CD8-positive, alpha-beta memory T cell (primary cell): ENCODE data around the gene PIGN. TPM values are rescaled to one million over a fixed set of nuclear protein-coding genes. Genes with fewer than 3 reads are reported as not detected.

ENCODE experiments used
- CTCF ChIA-PET: fragments of 350-600 bp; sonication (Branson Sonifier 250); formaldehyde crosslinking; loops from one replicate; lab custom pipeline; 2021; ENCODE audit warnings: antibody characterized with exemption; lab: Charles Lee
- POLR2A ChIA-PET: fragments of 350-600 bp; sonication (Branson Sonifier 250); formaldehyde crosslinking; loops from one replicate; lab custom pipeline; 2021; ENCODE audit warnings: antibody characterized with exemption; lab: Charles Lee
- DNase-seq, 5 donors: peaks; one replicate each; pipeline versions ENCODE4 v3.0.0 to v3.0.0-alpha.2; 2020 to 2022; ENCODE audit warnings: mixed read lengths in 1 of 5
- H3K27ac ChIP-seq: one replicate; pipeline ENCODE4 v1.7.0; 2013; ENCODE audit warnings: low read depth, mild to moderate bottlenecking, low read length, moderate library complexity
- H3K27me3 ChIP-seq: 2 replicates; pipeline ENCODE4 v1.7.0; 2013; ENCODE audit warnings: low read length, mild to moderate bottlenecking; ENCODE audit not compliant: insufficient read depth, poor library complexity, severe bottlenecking
- H3K36me3 ChIP-seq: 2 replicates; pipeline ENCODE4 v1.7.0; 2013; ENCODE audit warnings: mild to moderate bottlenecking, low read length, moderate library complexity; ENCODE audit not compliant: insufficient read depth
- H3K4me1 ChIP-seq: 2 replicates; pipeline ENCODE4 v1.7.0; 2013; ENCODE audit warnings: mild to moderate bottlenecking, low read length, moderate library complexity; ENCODE audit not compliant: insufficient read depth
- H3K4me3 ChIP-seq: 2 replicates; pipeline ENCODE4 v1.7.0; 2013; ENCODE audit warnings: mild to moderate bottlenecking, low read length
- H3K9me3 ChIP-seq: 2 replicates; pipeline ENCODE4 v1.7.0; 2013; ENCODE audit warnings: mild to moderate bottlenecking, low read length
- H3K27ac Mint-ChIP-seq, 8 donors: one replicate each; pipeline ENCODE4 v1.8.0; 2020 to 2021; ENCODE audit warnings: mixed read lengths in 8 of 8, mild to moderate bottlenecking in 6 of 8, inconsistent platforms in 3 of 8, moderate library complexity in 3 of 8
- H3K27me3 Mint-ChIP-seq, 2 donors: one replicate each; pipeline ENCODE4 v1.8.0; 2020 to 2021; ENCODE audit warnings: mixed read lengths in 2 of 2, mild to moderate bottlenecking in 1 of 2, moderate library complexity in 1 of 2
- H3K36me3 Mint-ChIP-seq, 3 donors: one replicate each; pipeline ENCODE4 v1.8.0; 2020 to 2021; ENCODE audit warnings: mixed read lengths in 3 of 3, inconsistent platforms in 1 of 3, mild to moderate bottlenecking in 1 of 3
- H3K4me1 Mint-ChIP-seq, 3 donors: one replicate each; pipeline ENCODE4 v1.8.0; 2020 to 2021; ENCODE audit warnings: mixed read lengths in 3 of 3, inconsistent platforms in 1 of 3, mild to moderate bottlenecking in 1 of 3
- H3K4me3 Mint-ChIP-seq, 7 donors: one replicate each; pipeline ENCODE4 v1.8.0; 2020 to 2021; ENCODE audit warnings: mixed read lengths in 7 of 7, mild to moderate bottlenecking in 6 of 7, moderate library complexity in 4 of 7, inconsistent platforms in 2 of 7
- H3K9me3 Mint-ChIP-seq, 5 donors: one replicate each; pipeline ENCODE4 v1.8.0; 2020 to 2022; ENCODE audit warnings: mixed read lengths in 5 of 5, mild to moderate bottlenecking in 3 of 5, moderate library complexity in 2 of 5, inconsistent platforms in 1 of 5
- polyA plus RNA-seq: library from polyadenylated mRNA; unstranded; fragments of 300-500 nt; fragmentation: Illumina TruSeq; gene quantifications from one replicate; pipeline ENCODE4 v1.2.3, GENCODE V29; 2021
- total RNA-seq, 2 experiments: library from RNA; stranded (reverse); gene quantifications; one replicate each; pipeline ENCODE4 v1.2.3, GENCODE V29; 2021

PIGN gene
- total and polyA plus RNA-seq, 3 experiments from 2014 or later, result 11.4 to 24.2 (median 23.2) TPM

DNA sequence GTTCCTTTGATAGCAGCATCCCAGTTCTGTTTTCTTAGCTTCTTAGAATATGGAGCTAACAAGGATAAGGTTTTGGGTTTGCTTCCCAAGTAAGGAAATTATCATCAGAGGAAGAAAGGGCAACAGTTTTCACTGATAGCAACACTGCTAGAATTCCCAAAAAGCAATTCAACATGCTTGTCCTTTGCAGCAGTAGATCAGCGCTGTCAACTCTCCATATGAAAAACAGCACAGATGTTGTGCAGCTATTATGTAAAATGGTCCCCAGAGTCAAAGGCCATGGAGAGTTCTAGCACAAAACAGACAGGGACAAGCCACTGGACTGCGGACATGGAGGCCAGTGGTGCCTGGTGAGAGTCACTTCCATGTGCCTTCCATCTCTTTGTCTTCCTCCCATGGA is 158.1 kb downstream of the PIGN start:
- no peaks in the 10 kb centered on the region for H3K27me3 ChIP-seq
- no peaks in the 10 kb centered on the region for H3K36me3 ChIP-seq
- no peaks in the 10 kb centered on the region for H3K36me3 Mint-ChIP-seq
- ChIA-PET POLR2A (no interaction called here), CTCF (no interaction called here)
- H3K4me3 Mint-ChIP-seq, result no peak overlapping the region
- DNase-seq, result no peak
- H3K4me1 Mint-ChIP-seq, result peaks cover 0 to 13% (median 9%) of the 10 kb centered on the region in 3 donors
- H3K9me3 Mint-ChIP-seq, result peaks cover 0 to 2% (median 0%) of the 10 kb centered on the region in 5 donors
- H3K27ac ChIP-seq, result no peak overlapping the region
- H3K4me3 ChIP-seq, result no peak overlapping the region
- H3K4me1 ChIP-seq, result peaks cover 5% of the 10 kb centered on the region
- no peaks in the 10 kb centered on the region for H3K9me3 ChIP-seq
- H3K27me3 Mint-ChIP-seq, result peaks cover 6 to 15% of the 10 kb centered on the region in 2 donors
- H3K27ac Mint-ChIP-seq, result no peak overlapping the region

GRCh38 chr18:62027914-62028520 is 158.8 kb downstream of the PIGN start:
- POLR2A ChIA-PET, result no interaction called here
- Mint-ChIP-seq H3K27me3 (peaks cover 6 to 15% of the 10 kb centered on the region in 2 donors), H3K9me3 (peaks cover 0 to 2% (median 0%) of the 10 kb centered on the region in 5 donors), H3K4me1 (peaks cover 0 to 6% (median 3%) of the 10 kb centered on the region in 3 donors), H3K36me3 (no peaks in the 10 kb centered on the region), H3K4me3 (no peak overlapping the region), H3K27ac (no peak overlapping the region)
- Histone ChIP-seq H3K9me3 (no peaks in the 10 kb centered on the region), H3K27me3 (no peaks in the 10 kb centered on the region), H3K27ac (no peak overlapping the region), H3K4me1 (peaks cover 4% of the 10 kb centered on the region), H3K36me3 (no peaks in the 10 kb centered on the region), H3K4me3 (no peak overlapping the region)
- DNase-seq, result no peak
- CTCF ChIA-PET, result no interaction called here

GRCh38 chr18:62026586-62026985 is 160.3 kb downstream of the PIGN start:
- Histone ChIP-seq H3K4me1 (no peaks in the 10 kb centered on the region), H3K36me3 (no peaks in the 10 kb centered on the region), H3K9me3 (no peaks in the 10 kb centered on the region), H3K4me3 (no peak overlapping the region), H3K27me3 (no peaks in the 10 kb centered on the region), H3K27ac (no peak overlapping the region)
- H3K27ac Mint-ChIP-seq, result no peak overlapping the region
- H3K27me3 Mint-ChIP-seq, result peaks cover 6 to 10% of the 10 kb centered on the region in 2 donors
- H3K4me1 Mint-ChIP-seq, result no peaks in the 10 kb centered on the region
- POLR2A ChIA-PET, result no interaction called here
- CTCF ChIA-PET, result no interaction called here
- no peak overlapping the region for H3K4me3 Mint-ChIP-seq
- no peaks in the 10 kb centered on the region for H3K36me3 Mint-ChIP-seq
- DNase-seq, result no peak
- peaks cover 0 to 2% (median 0%) of the 10 kb centered on the region in 5 donors for H3K9me3 Mint-ChIP-seq

- Mint-ChIP-seq H3K4me1 (no peaks in the 10 kb centered on the region), H3K4me3 (no peak overlapping the region), H3K27ac (no peak overlapping the region), H3K9me3 (peaks cover 0 to 2% (median 0%) of the 10 kb centered on the region in 5 donors), H3K36me3 (no peaks in the 10 kb centered on the region), H3K27me3 (peaks cover 6 to 13% of the 10 kb centered on the region in 2 donors)
- CTCF ChIA-PET, result no interaction called here
- H3K4me1 ChIP-seq, result no peaks in the 10 kb centered on the region
- DNase-seq, result no peak
- H3K36me3 ChIP-seq, result no peaks in the 10 kb centered on the region
- no peak overlapping the region for H3K27ac ChIP-seq
- H3K27me3 ChIP-seq, result no peaks in the 10 kb centered on the region
- no peak overlapping the region for H3K4me3 ChIP-seq
- POLR2A ChIA-PET, result no interaction called here
- no peaks in the 10 kb centered on the region for H3K9me3 ChIP-seq
Measured at GRCh38 chr18:62024983-62025382, 161.9 kb downstream of the PIGN start.

DNA sequence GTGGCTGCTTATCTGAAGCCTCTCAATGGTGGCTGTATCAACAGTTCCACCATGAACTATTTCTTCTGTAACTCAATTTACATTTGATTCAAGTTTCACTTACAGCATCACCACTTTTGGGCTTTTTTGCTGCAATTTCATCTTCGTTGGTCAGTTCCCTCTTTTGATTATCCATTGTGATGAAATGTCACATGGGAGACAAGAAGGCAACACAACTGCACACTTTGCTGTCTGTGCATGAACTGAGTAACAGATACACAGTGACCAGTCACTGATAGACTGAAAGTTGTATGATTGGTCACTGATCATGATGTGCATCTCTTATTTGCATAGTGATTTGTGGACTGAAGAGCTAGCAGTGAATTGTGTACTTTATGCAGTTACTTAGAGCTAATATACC is 163.3 kb downstream of the PIGN start:
- peaks cover 3 to 10% of the 10 kb centered on the region in 2 donors for H3K27me3 Mint-ChIP-seq
- Histone ChIP-seq H3K4me1 (no peaks in the 10 kb centered on the region), H3K36me3 (no peaks in the 10 kb centered on the region), H3K4me3 (no peak overlapping the region), H3K9me3 (no peaks in the 10 kb centered on the region), H3K27me3 (no peaks in the 10 kb centered on the region), H3K27ac (no peak overlapping the region)
- no peak overlapping the region for H3K4me3 Mint-ChIP-seq
- H3K27ac Mint-ChIP-seq, result no peak overlapping the region
- DNase-seq, result no peak
- H3K4me1 Mint-ChIP-seq, result no peaks in the 10 kb centered on the region
- ChIA-PET POLR2A (no interaction called here), CTCF (no interaction called here)
- no peaks in the 10 kb centered on the region for H3K36me3 Mint-ChIP-seq
- H3K9me3 Mint-ChIP-seq, result no peaks in the 10 kb centered on the region

DNA sequence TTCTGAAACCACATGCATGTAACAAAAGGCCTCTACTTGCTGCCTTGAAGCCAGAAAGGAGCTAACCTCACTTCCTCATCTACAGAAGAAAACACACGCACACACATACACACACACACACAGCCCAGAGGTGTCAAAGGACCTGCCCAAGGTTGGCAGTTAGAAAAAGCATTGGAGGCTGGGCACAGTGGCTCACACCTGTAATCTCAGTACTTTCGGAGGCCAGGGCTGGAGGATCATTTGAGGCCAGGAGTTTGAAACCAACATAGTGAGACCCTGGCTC is 168.2 kb downstream of the PIGN start:
- DNase-seq, result no peak
- Histone ChIP-seq H3K9me3 (no peaks in the 10 kb centered on the region), H3K27me3 (no peaks in the 10 kb centered on the region), H3K4me1 (no peaks in the 10 kb centered on the region), H3K27ac (no peak overlapping the region), H3K36me3 (no peaks in the 10 kb centered on the region), H3K4me3 (no peak overlapping the region)
- H3K36me3 Mint-ChIP-seq, result no peaks in the 10 kb centered on the region
- no peak overlapping the region for H3K4me3 Mint-ChIP-seq
- ChIA-PET POLR2A (no interaction called here), CTCF (no interaction called here)
- no peaks in the 10 kb centered on the region for H3K4me1 Mint-ChIP-seq
- H3K9me3 Mint-ChIP-seq, result no peaks in the 10 kb centered on the region
- peak overlapping the region in 1 of 8 donors; percentile 4 for H3K27ac Mint-ChIP-seq
- peaks cover 3% of the 10 kb centered on the region in 2 donors for H3K27me3 Mint-ChIP-seq

GRCh38 chr18:62018034-62018758 is 168.7 kb downstream of the PIGN start:
- H3K36me3 Mint-ChIP-seq, result no peaks in the 10 kb centered on the region
- ChIA-PET POLR2A (no interaction called here), CTCF (no interaction called here)
- no peak for DNase-seq
- Histone ChIP-seq H3K36me3 (no peaks in the 10 kb centered on the region), H3K4me1 (no peaks in the 10 kb centered on the region), H3K27ac (no peak overlapping the region), H3K9me3 (no peaks in the 10 kb centered on the region), H3K27me3 (no peaks in the 10 kb centered on the region), H3K4me3 (no peak overlapping the region)
- H3K27ac Mint-ChIP-seq, result peak overlapping the region in 1 of 8 donors; percentile 4
- H3K9me3 Mint-ChIP-seq, result no peaks in the 10 kb centered on the region
- peaks cover 3% of the 10 kb centered on the region in 2 donors for H3K27me3 Mint-ChIP-seq
- no peak overlapping the region for H3K4me3 Mint-ChIP-seq
- H3K4me1 Mint-ChIP-seq, result no peaks in the 10 kb centered on the region

- Mint-ChIP-seq H3K9me3 (no peaks in the 10 kb centered on the region), H3K27me3 (peaks cover 3% of the 10 kb centered on the region in 2 donors), H3K4me3 (no peak overlapping the region), H3K36me3 (no peaks in the 10 kb centered on the region), H3K4me1 (no peaks in the 10 kb centered on the region), H3K27ac (no peak overlapping the region)
- ChIA-PET CTCF (no interaction called here), POLR2A (no interaction called here)
- H3K9me3 ChIP-seq, result no peaks in the 10 kb centered on the region
- H3K36me3 ChIP-seq, result no peaks in the 10 kb centered on the region
- no peaks in the 10 kb centered on the region for H3K27me3 ChIP-seq
- no peak overlapping the region for H3K27ac ChIP-seq
- H3K4me1 ChIP-seq, result no peaks in the 10 kb centered on the region
- DNase-seq, result no peak
- H3K4me3 ChIP-seq, result no peak overlapping the region
Measured at GRCh38 chr18:62017618-62018017, 169.2 kb downstream of the PIGN start.
